ENCODE data around the gene CDKAL1. TPM values are rescaled to one million over a fixed set of nuclear protein-coding genes. Genes with fewer than 3 reads are reported as not detected.

CDKAL1 gene
- total RNA-seq, 2 experiments from 2014 or later = 22.1 to 23.4 TPM

DNA sequence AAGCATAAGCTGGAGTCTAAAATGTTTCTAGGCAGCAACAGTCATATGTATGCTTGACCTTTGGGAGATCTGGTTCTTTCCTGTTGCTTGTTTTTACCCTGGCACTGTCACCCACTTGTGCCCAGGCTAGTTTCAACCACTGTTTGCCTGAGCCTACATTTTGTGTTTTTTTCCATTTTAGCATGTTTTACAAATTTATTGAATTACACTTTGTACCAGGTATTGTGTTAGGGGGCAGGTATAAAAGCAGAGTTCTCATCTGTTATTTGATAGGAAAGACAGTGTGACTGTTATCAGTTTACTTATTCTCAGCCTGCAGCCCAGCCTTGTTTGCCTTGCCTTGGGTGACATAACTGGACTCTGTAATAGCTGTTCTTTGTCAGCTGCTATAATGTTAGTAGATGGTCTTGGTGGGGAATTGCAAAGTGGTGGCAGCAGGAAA, 147.0 kb downstream of the CDKAL1 start:
- no peaks in the 10 kb centered on the region for H3K9me3 Mint-ChIP-seq (ENCODE audit: low read depth)
- peak; percentile 87 for ATAC-seq
- no peak overlapping the region for H3K4me3 Mint-ChIP-seq
- CTCF ChIA-PET = interaction anchor here (0.7 to 1.2 kb wide), 3 partner anchors 15 to 409 kb away, joined by 3 to 5 read pairs (median 3); no protein-coding TSS in a partner anchor
- no peak for DNase-seq
- peaks cover 16% of the 10 kb centered on the region for H3K4me1 Mint-ChIP-seq
- intact Hi-C loops (cut with DNase I, micrococcal nuclease) = no loop called here
- H3K27me3 Mint-ChIP-seq = no peaks in the 10 kb centered on the region
- peak overlapping the region; percentile 59 for H3K27ac Mint-ChIP-seq
- H3K36me3 Mint-ChIP-seq (ENCODE audit: low read depth) = peaks cover 7% of the 10 kb centered on the region
- POLR2A ChIA-PET = no interaction called here

DNA sequence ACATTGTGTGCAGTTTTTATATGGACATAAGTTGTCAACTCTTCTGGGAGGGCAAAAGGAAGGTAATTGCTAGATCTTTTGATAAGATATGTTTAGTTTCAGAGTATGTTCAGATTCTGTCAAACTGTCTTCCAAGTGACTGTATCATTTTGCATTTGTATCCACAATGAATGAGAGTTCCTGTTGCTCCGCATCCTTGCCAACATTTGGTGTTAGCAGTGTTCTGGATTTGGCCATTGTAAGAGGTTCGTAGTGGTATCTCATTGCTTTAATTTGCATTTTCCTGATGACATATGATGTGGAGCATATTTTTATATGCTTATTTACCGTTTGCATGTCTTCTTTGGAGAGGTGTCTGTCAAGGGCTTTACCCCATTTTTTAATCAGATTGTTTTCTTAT, 150.2 kb downstream of the CDKAL1 start:
- intact Hi-C loops (cut with DNase I, micrococcal nuclease) = no loop called here

DNA sequence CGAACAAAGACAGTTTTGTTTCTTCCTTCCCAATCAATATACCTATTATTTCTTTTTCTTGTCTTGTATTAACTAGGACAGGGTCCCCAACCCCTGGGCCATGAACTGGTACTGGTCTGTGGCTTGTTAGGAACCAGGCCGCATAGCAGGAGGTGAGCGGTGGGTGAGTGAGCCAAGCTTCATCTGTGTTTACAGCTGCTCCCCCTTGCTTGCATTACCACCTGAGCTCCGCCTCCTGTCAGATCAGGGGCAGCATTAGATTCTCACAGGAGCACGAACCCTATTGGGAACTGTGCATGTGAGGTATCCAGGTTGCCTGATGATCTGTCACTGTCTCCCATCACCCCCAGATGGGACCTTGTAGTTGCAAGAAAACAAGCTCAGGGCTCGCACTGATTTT, 151.9 kb downstream of the CDKAL1 start:
- H3K4me1 Mint-ChIP-seq = peaks cover 29% of the 10 kb centered on the region
- ATAC-seq (no peak), DNase-seq (no peak)
- H3K36me3 Mint-ChIP-seq (ENCODE audit: low read depth) = peaks cover 7% of the 10 kb centered on the region
- H3K27ac Mint-ChIP-seq = no peak overlapping the region
- CTCF ChIA-PET = no interaction called here
- intact Hi-C loops (cut with DNase I, micrococcal nuclease) = no loop called here
- no peak overlapping the region for H3K4me3 Mint-ChIP-seq
- POLR2A ChIA-PET = no interaction called here
- no peaks in the 10 kb centered on the region for H3K27me3 Mint-ChIP-seq
- no peaks in the 10 kb centered on the region for H3K9me3 Mint-ChIP-seq (ENCODE audit: low read depth)

More for the DNA sequence above, 150.2 kb downstream of the CDKAL1 start:
- Mint-ChIP-seq H3K27me3 (no peaks in the 10 kb centered on the region), H3K27ac (no peak overlapping the region), H3K36me3 (ENCODE audit: low read depth) (peaks cover 7% of the 10 kb centered on the region), H3K4me3 (no peak overlapping the region), H3K9me3 (ENCODE audit: low read depth) (no peaks in the 10 kb centered on the region), H3K4me1 (peaks cover 33% of the 10 kb centered on the region)
- ATAC-seq (no peak), DNase-seq (no peak)
- ChIA-PET CTCF (no interaction called here), POLR2A (no interaction called here)

DNA sequence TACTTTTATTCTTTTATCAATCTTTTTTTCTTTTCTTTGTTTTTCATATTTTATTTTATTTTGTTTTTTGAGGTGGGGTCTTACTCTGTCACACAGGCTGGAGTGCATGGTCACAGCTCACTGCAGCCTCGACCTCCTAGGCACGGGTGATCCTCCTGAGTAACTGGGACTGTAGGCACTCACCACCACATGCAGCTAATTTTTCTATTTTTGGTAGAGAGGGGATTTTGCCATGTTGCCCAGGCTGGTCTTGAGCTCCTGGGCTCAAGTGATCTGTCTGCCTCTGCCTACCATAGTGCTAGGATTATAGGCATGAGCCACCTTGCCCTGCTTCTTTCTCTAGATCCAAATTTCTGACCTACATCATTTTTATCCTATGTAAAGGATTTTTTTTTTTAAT, 153.2 kb downstream of the CDKAL1 start:
- DNase-seq (no peak), ATAC-seq (no peak)
- Mint-ChIP-seq H3K27ac (no peak overlapping the region), H3K4me1 (peaks cover 36% of the 10 kb centered on the region), H3K4me3 (no peak overlapping the region), H3K9me3 (ENCODE audit: low read depth) (no peaks in the 10 kb centered on the region), H3K36me3 (ENCODE audit: low read depth) (peaks cover 7% of the 10 kb centered on the region), H3K27me3 (no peaks in the 10 kb centered on the region)
- ChIA-PET POLR2A (no interaction called here), CTCF (no interaction called here)
- intact Hi-C loops (cut with DNase I, micrococcal nuclease) = no loop called here

DNA sequence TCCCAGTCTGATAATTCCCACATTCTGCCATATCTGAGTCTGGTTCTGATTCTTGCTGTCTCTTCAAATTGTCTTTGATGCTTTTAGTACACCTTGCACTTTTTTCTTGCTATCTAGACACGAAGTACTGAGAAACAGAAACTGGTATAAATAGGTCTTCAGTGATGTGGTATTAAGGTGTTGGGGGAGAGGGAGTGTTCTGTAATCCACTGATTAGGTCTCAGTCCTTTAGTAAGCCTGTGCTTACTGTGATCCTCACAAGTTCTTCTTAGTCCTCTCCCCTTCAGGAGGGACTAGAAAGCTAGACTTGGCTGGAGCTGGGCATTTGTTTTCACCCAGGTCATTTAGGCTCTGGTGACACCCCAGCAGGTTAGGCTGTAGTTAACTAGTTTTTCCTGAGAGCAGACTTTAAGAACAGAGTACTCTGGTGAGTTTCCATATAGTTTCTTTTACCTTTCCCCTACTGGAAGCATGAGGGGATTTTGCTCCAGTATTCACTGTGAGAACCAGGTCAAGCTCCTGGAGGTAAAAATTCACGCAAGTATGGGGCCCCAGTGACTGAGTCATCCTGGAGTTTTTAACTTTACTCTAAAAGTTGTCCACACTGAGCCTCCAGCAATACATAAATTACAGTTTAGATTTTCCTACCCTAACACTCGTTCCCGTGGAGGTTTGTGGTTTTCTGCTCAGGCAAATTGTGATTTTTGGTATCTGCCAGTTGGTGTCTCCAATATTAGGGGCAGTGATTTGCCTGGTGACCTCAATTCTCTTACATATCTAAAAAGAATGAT, 154.6 kb downstream of the CDKAL1 start:
- no peaks in the 10 kb centered on the region for H3K27me3 Mint-ChIP-seq
- ChIA-PET CTCF (no interaction called here), POLR2A (no interaction called here)
- ATAC-seq (peak; percentile 91), DNase-seq (no peak)
- peak overlapping the region; percentile 29 for H3K4me3 Mint-ChIP-seq
- intact Hi-C loops (cut with DNase I, micrococcal nuclease) = no loop called here
- no peaks in the 10 kb centered on the region for H3K9me3 Mint-ChIP-seq (ENCODE audit: low read depth)
- H3K27ac Mint-ChIP-seq = peak overlapping the region; percentile 51
- peaks cover 10% of the 10 kb centered on the region for H3K36me3 Mint-ChIP-seq (ENCODE audit: low read depth)
- peaks cover 46% of the 10 kb centered on the region for H3K4me1 Mint-ChIP-seq

DNA sequence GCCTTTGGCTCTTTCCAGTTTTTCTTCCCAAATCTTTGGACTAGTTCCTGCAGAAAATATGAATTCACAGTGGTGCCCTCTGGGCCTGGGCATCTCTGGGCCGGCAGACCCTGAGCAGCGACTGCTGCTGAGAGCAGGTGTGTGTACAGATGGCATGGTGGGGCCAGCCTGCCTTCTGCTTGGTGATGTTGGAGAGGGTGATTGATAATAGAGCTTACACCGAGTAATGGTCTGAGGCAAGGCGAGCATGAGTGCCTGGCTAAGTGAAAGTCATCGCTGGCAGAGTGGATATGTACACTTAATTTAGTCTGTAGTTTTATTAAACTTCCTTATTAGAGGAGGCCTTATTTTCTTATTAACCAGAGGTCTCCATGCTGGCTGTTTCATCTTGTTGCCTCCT, 156.9 kb downstream of the CDKAL1 start:
- Mint-ChIP-seq H3K27me3 (no peaks in the 10 kb centered on the region), H3K4me3 (no peak overlapping the region)

DNA sequence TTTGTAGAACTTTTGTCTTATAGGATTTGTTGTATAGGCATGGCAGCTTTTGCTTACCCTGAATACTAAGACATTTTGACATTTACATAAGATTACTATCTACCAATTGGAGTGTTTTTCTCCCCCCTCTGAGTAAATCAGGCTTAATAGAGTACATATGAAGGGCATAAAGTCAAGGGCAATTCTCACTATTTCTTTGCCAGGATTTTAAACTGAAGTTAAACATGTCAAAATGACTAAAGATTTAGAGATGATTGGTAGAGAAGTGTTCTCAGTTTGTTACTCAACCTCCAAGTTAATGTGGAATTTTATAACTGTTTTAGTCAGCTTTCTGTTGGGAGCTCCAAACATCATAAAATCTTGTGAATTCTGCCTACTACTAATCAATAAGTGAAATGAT, 157.8 kb downstream of the CDKAL1 start:
- DNase-seq (no peak), ATAC-seq (no peak)
- H3K27me3 Mint-ChIP-seq = no peaks in the 10 kb centered on the region
- H3K36me3 Mint-ChIP-seq (ENCODE audit: low read depth) = peaks cover 2% of the 10 kb centered on the region
- no peak overlapping the region for H3K27ac Mint-ChIP-seq
- no peaks in the 10 kb centered on the region for H3K9me3 Mint-ChIP-seq (ENCODE audit: low read depth)
- ChIA-PET CTCF (interaction anchor here (1.4 kb wide), 1 partner anchor 26 kb away, joined by 4 read pairs; no protein-coding TSS in a partner anchor), POLR2A (no interaction called here)
- H3K4me3 Mint-ChIP-seq = no peak overlapping the region
- intact Hi-C loops (cut with DNase I, micrococcal nuclease) = no loop called here
- peaks cover 51% of the 10 kb centered on the region for H3K4me1 Mint-ChIP-seq

More for the DNA sequence above, 156.9 kb downstream of the CDKAL1 start:
- no peaks in the 10 kb centered on the region for H3K9me3 Mint-ChIP-seq (ENCODE audit: low read depth)
- H3K27ac Mint-ChIP-seq = no peak overlapping the region
- no peak for DNase-seq
- CTCF ChIA-PET = interaction anchor here (1.4 kb wide), 1 partner anchor 27 kb away, joined by 4 read pairs; no protein-coding TSS in a partner anchor
- no peak for ATAC-seq
- POLR2A ChIA-PET = no interaction called here
- peaks cover 2% of the 10 kb centered on the region for H3K36me3 Mint-ChIP-seq (ENCODE audit: low read depth)
- intact Hi-C loops (cut with DNase I, micrococcal nuclease) = no loop called here
- H3K4me1 Mint-ChIP-seq = peaks cover 47% of the 10 kb centered on the region

DNA sequence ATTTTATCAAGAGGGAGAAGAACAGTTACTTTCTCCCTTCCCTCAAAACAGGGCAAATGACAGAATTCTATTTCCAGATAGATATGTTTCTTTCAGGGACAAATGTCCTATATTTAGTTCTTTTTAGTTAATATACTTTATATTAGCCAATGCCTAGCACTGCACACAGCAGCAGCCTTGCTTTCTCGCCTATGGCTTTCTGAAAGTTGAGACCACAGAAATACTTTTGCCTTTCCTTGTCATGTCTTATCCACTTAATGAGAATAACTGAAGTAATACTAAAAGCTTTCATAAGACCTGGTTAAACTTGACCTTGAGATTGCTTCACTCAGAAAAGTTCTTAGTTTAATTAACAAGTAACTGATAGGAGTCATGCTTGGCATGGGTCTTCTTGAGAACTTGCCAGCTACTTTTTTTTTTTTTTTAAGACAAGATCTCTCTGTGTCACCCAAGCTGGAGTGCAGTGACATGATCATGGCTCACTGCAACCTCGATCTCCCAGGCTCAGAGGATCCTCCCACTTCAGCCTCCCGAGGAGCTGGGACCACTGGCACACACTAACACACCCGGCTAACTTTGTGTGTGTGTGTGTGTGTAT, 159.3 kb downstream of the CDKAL1 start:
- no peaks in the 10 kb centered on the region for H3K9me3 Mint-ChIP-seq (ENCODE audit: low read depth)
- DNase-seq = no peak
- no peak overlapping the region for H3K4me3 Mint-ChIP-seq
- no peak overlapping the region for H3K27ac Mint-ChIP-seq
- H3K4me1 Mint-ChIP-seq = peaks cover 47% of the 10 kb centered on the region
- POLR2A ChIA-PET = no interaction called here
- intact Hi-C loops (cut with DNase I, micrococcal nuclease) = no loop called here
- CTCF ChIA-PET = interaction anchor here (0.6 kb wide), 1 partner anchor 11 kb away, joined by 3 read pairs; no protein-coding TSS in a partner anchor
- ATAC-seq = no peak
- H3K36me3 Mint-ChIP-seq (ENCODE audit: low read depth) = peaks cover 6% of the 10 kb centered on the region
- H3K27me3 Mint-ChIP-seq = no peaks in the 10 kb centered on the region

DNA sequence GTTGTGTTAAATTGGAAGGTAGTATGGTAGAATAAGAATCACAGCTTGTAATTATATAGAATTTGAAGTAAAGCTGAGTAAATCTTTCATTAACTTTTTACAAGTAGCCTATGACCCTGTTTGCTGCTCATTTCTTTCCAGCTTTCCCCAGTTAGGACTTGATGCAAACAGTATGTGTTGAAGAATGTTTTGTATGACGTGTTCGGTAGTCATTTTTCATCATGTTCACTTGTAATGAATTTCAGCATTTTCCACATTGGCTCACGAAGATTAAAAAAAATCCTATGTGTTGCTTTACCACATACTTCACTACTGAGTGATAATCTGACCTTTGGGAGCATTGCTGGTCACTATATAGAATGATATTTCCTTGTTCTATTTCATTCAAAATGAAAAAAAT, 162.4 kb downstream of the CDKAL1 start:
- intact Hi-C loops (cut with DNase I, micrococcal nuclease) = no loop called here
- DNase-seq (no peak), ATAC-seq (no peak)
- Mint-ChIP-seq H3K27me3 (no peaks in the 10 kb centered on the region), H3K9me3 (ENCODE audit: low read depth) (no peaks in the 10 kb centered on the region), H3K4me3 (no peak overlapping the region), H3K36me3 (ENCODE audit: low read depth) (peaks cover 6% of the 10 kb centered on the region), H3K4me1 (peaks cover 39% of the 10 kb centered on the region), H3K27ac (no peak overlapping the region)
- CTCF ChIA-PET = no interaction called here
- POLR2A ChIA-PET = no interaction called here

DNA sequence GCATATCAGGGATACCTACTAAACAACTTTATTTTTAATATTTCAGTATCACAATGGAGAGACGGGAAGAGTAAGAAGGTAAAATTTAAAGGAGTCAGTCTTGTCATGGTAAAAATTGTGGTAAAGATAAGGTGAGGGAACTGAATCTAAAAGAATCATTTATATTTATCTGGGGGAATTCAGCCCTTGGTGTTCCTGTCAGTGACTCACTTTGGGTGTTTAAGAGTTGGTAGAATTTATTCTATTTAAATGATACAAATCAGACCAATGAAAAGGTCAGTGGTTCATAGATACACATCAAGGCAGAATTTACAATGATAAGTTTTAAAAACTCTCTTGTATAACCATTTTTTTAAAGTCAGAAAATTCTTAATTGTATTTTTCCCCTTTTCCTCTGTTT, 164.4 kb downstream of the CDKAL1 start:
- Mint-ChIP-seq H3K4me3 (no peak overlapping the region), H3K36me3 (ENCODE audit: low read depth) (peaks cover 3% of the 10 kb centered on the region), H3K27me3 (no peaks in the 10 kb centered on the region), H3K4me1 (peaks cover 38% of the 10 kb centered on the region), H3K27ac (no peak overlapping the region), H3K9me3 (ENCODE audit: low read depth) (no peaks in the 10 kb centered on the region)
- no peak for ATAC-seq
- POLR2A ChIA-PET = no interaction called here
- intact Hi-C loops (cut with DNase I, micrococcal nuclease) = no loop called here
- CTCF ChIA-PET = no interaction called here
- no peak for DNase-seq

DNA sequence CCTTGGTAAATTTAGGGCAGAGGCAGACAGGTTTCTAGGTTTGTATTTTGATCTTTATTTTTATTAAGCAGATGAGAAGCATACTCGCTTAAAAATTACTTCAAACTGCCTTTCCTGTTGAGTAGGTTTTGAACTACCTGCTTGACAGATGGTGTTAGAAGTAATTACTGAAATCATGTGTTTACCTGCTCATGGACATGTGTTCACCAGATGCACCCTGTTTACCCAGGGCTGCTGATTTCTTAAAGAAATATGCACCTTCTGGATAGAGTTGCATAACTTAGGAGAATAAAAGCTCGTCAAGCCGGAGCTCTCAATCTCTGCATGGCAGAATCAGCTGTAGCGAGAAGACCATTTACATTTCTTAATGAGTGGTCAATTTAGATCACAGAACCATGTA, 165.1 kb downstream of the CDKAL1 start:
- Mint-ChIP-seq H3K9me3 (ENCODE audit: low read depth) (no peaks in the 10 kb centered on the region), H3K27ac (no peak overlapping the region), H3K4me3 (no peak overlapping the region), H3K27me3 (no peaks in the 10 kb centered on the region), H3K4me1 (peaks cover 40% of the 10 kb centered on the region), H3K36me3 (ENCODE audit: low read depth) (peaks cover 3% of the 10 kb centered on the region)
- CTCF ChIA-PET = no interaction called here
- no peak for DNase-seq
- POLR2A ChIA-PET = no interaction called here
- no peak for ATAC-seq
- intact Hi-C loops (cut with DNase I, micrococcal nuclease) = no loop called here

DNA sequence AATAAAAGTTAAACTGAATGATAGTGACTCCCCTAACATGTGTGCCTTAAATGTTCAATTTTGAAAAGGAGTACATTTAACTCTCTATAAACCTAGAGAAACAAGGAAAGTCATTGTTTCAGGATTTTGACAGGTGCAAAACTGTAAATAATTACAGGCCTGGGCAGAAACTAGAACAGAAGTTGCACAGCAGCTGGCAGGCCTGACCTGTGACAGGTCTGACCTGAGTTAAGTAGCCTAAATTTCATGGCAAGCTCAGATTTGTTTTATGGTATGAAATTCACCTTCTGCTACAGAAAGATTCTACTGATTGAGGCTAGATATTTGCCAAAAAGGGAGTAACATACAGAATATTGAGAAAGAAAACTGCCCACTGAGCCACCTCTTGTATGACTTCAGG, 166.1 kb downstream of the CDKAL1 start:
- Mint-ChIP-seq H3K4me3 (no peak overlapping the region), H3K4me1 (peaks cover 41% of the 10 kb centered on the region), H3K27me3 (no peaks in the 10 kb centered on the region), H3K27ac (no peak overlapping the region), H3K36me3 (ENCODE audit: low read depth) (peaks cover 3% of the 10 kb centered on the region), H3K9me3 (ENCODE audit: low read depth) (no peaks in the 10 kb centered on the region)
- ChIA-PET CTCF (no interaction called here), POLR2A (interaction anchor here (0.6 kb wide), 1 partner anchor 493 kb away, joined by 4 read pairs; no protein-coding TSS in a partner anchor)
- intact Hi-C loops (cut with DNase I, micrococcal nuclease) = no loop called here
- no peak for ATAC-seq
- DNase-seq = no peak
